ENCODE measurements around the gene CST3.

- TF ChIP-seq, protein P1, sequence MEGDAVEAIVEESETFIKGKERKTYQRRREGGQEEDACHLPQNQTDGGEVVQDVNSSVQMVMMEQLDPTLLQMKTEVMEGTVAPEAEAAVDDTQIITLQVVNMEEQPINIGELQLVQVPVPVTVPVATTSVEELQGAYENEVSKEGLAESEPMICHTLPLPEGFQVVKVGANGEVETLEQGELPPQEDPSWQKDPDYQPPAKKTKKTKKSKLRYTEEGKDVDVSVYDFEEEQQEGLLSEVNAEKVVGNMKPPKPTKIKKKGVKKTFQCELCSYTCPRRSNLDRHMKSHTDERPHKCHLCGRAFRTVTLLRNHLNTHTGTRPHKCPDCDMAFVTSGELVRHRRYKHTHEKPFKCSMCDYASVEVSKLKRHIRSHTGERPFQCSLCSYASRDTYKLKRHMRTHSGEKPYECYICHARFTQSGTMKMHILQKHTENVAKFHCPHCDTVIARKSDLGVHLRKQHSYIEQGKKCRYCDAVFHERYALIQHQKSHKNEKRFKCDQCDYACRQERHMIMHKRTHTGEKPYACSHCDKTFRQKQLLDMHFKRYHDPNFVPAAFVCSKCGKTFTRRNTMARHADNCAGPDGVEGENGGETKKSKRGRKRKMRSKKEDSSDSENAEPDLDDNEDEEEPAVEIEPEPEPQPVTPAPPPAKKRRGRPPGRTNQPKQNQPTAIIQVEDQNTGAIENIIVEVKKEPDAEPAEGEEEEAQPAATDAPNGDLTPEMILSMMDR (IDR thresholded peaks at IDR 0.05; ENCODE audit: borderline replicate concordance, extremely low read depth, low read length, poor library complexity, severe bottlenecking) = no peak
- TF ChIP-seq EZH2 (IDR thresholded peaks at IDR 0.05; ENCODE audit: borderline replicate concordance, low read depth, low read length, severe bottlenecking) = no peak
Measured at GRCh38 chr20:23655491-23656211, 17.9 kb upstream of the CST3 start.

All from DND-41 (cell line).